Heart left ventricle (tissue), 16 donors: ENCODE data around the gene DOCK4. TPM values are rescaled to one million over a fixed set of nuclear protein-coding genes. Genes with fewer than 3 reads are reported as not detected.

Experiments
- ATAC-seq, 4 donors: fragments of 200-7000 bp; cut with Tn5 transposase; one replicate each; pipeline ENCODE4 v1.9.1; 2020 to 2022; ENCODE audit warnings: moderate library complexity in 4 of 4, mild to moderate bottlenecking in 3 of 4, moderate number of reproducible peaks in 1 of 4
- DNase-seq, 5 donors: peaks; one replicate each; pipeline ENCODE4 v3.0.0-alpha.2; 2020
- H3K27ac ChIP-seq, 12 donors: fragments of 200-600 bp; sonication (generic) in 4 of 12; one replicate each; pipeline versions ENCODE4 v1.5.0 to v1.8.0; 2016 to 2022; ENCODE audit warnings: mild to moderate bottlenecking in 2 of 12
- H3K27me3 ChIP-seq, 9 donors: fragments of 200-600 bp; sonication (generic) in 2 of 9; one replicate each; pipeline versions ENCODE4 v1.5.1 to v1.8.0; 2016 to 2022; ENCODE audit warnings: mild to moderate bottlenecking in 3 of 9
- H3K36me3 ChIP-seq, 9 donors: fragments of 200-600 bp; sonication (generic) in 2 of 9; one replicate each; pipeline versions ENCODE4 v1.5.0 to v1.8.0; 2018 to 2022; ENCODE audit warnings: mild to moderate bottlenecking in 2 of 9
- H3K4me1 ChIP-seq, 12 donors: fragments of 200-600 bp; sonication (generic) in 4 of 12; one replicate each; pipeline versions ENCODE4 v1.5.0 to v1.8.0; 2016 to 2022; ENCODE audit warnings: mild to moderate bottlenecking in 3 of 12
- H3K4me3 ChIP-seq, 12 donors: fragments of 200-600 bp; sonication (generic) in 4 of 12; one replicate each; pipeline versions ENCODE4 v1.5.0 to v1.8.0; 2017 to 2022; ENCODE audit warnings: mild to moderate bottlenecking in 9 of 12, moderate library complexity in 4 of 12
- H3K9me3 ChIP-seq, 12 donors: fragments of 200-600 bp; sonication (generic) in 4 of 12; one replicate each; pipeline versions ENCODE4 v1.5.0 to v1.8.0; 2016 to 2022; ENCODE audit warnings: mild to moderate bottlenecking in 1 of 12
- CTCF ChIP-seq, 12 donors: fragments of 200-600 bp; sonication (generic) in 4 of 12; IDR thresholded peaks; one replicate each; pipeline versions ENCODE4 v1.5.0 to v1.8.0; 2018 to 2022; ENCODE audit warnings: antibody characterized with exemption in 12 of 12, mild to moderate bottlenecking in 5 of 12
- POLR2A ChIP-seq, 2 donors: fragments of 450-650 bp; IDR thresholded peaks; one replicate each; pipeline ENCODE4 v1.6.1; 2017; ENCODE audit warnings: antibody characterized with exemption in 2 of 2, mild to moderate bottlenecking in 2 of 2, moderate library complexity in 2 of 2
- WGBS, 4 donors: extraction: QIAGEN DNeasy Blood & Tissue Kit in 2 of 4; methylation state at CpG; one replicate each; pipeline versions ENCODE4 v1.1.5 to v1.1.7; 2013 to 2018; 5-methylcytosine and 5-hydroxymethylcytosine counted together
- intact Hi-C, 10 donors: fragments of 100-400 bp; cut with DNase I; formaldehyde crosslinking; loops; one replicate each; pipeline versions ENCODE4 v1.11.1 to v1.14.2; 2022
- polyA plus RNA-seq, 2 donors: library from polyadenylated mRNA; stranded (reverse); fragments of 200-250 nt; gene quantifications; one replicate each; pipeline ENCODE4 v1.2.3, GENCODE V29; 2013
- total RNA-seq, 9 donors: library from RNA; depleted of rRNA in 2 of 9; stranded (reverse); fragments of >200 nt in 2 of 9; fragmentation: NEBNext Ultra II Directional in 3 of 9; extraction: Animal tissue kit (Norgen Biotek cat#: 25700) in 3 of 9; gene quantifications; one replicate each; pipeline versions ENCODE4 v1.1.0 to v1.2.4, GENCODE V29; 2016 to 2023
- donor health status: ischemic (EF 13 %, LVEDD 7.1; RV severe dilation, severe dysfunction).
- donor health status: healthy with polysubstance abuse.
- donor health status: DM: no; HTN: yes; CAD: no.
- donor health status: DM: no; HTN: no; CAD: no.
- donor health status: ischemic (EF 25% LVEDD 6.9; RV normal size, moderate dysfunction).
- donor health status: ischemic (EF 25% LVEDD 5.7; RV mildly dilated, moderate dysfunction).
- donor health status: healthy.
- donor health status: DM: yes; HTN: yes; CAD: no.
- donor health status: ischemic (EF 35%, LVEDD 5.7; RV mildly dilated, moderate dysfunction).
- donor health status: nonischemic (EF 11% LVEDD 7.7; RV severe dilation, severe dysfunction).
- donor health status: DM: yes; HTN: yes; CAD: no.
- donor health status: PGD.
- donor health status: ischemic (EF 29% LVEDD 5.4; RV normal size, mild dysfunction).
- donor health status: nonischemic (EF 23%, LVEDD 6.1; RV moderate dilation, normal function).

DOCK4 gene
- total and polyA plus RNA-seq, 11 donors: 5.1 to 40.8 (median 13.1) TPM

DNA sequence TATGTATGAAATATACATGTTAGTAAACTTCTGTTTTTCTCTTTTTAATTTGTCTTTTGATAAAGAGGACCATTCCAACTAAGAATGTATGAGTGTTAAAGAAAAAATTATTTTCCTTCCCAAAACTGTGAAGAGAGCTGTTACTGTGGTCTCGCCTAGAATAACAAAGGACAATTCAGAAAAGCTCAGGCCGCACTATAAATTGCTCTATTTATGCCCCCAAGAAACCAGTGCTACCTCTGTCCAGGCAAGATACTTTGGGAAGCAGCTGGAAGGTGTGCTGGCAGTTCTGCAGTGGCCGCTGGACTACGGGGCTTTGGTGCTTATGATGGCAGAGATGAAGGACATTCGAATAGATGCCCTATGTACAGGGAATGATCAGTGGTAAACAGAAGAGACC is 252.1 kb downstream of the DOCK4 start:
- TF ChIP-seq CTCF (IDR thresholded peaks at IDR 0.05): no peak
- no peak for TF ChIP-seq POLR2A (IDR thresholded peaks at IDR 0.05)
- Histone ChIP-seq H3K27ac (peak overlapping the region in 7 of 12 donors; percentile 4 to 80 (median 60)), H3K4me3 (no peak overlapping the region), H3K9me3 (no peaks in the 10 kb centered on the region), H3K27me3 (no peaks in the 10 kb centered on the region), H3K4me1 (peaks cover 0 to 47% (median 25%) of the 10 kb centered on the region in 12 donors), H3K36me3 (no peaks in the 10 kb centered on the region)
- ATAC-seq (peak in 1 of 4 donors; percentile 23), DNase-seq (no peak)
- intact Hi-C loops: loop anchor here in 8 of 10 donors (5.0 to 10.0 kb wide), 5 partner anchors 61 to 461 kb away; partner anchors contain the start of genes DOCK4 (in 5 of the 8) and ZNF277 (in 5 of the 8)
- 91 to 96% (median 94%) methylated on average over 5 of the region's 5 CpGs for WGBS, 4 donors

DNA sequence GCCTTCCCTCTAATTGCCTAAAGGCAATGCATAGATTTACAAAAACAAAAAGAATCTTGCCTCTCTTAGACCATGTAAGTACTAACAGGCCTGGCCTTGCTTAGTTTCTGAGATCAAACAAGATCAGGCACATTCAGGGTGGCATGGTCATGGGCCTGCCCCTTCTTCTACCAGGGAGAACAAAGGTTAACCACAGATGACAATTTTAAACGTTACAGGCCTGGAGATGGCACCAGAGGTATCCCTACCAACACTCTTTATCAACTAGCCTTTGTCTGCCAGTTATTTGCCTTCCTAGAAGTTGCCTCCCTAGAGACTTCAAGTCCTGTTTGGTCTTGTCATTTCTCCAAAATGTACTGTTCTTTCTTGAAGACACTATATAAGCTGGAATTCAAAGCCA is 252.6 kb downstream of the DOCK4 start:
- Histone ChIP-seq H3K36me3 (no peaks in the 10 kb centered on the region), H3K4me3 (no peak overlapping the region), H3K9me3 (no peaks in the 10 kb centered on the region), H3K27ac (peak overlapping the region in 3 of 12 donors; percentile 5 to 77 (median 63)), H3K4me1 (peaks cover 0 to 42% (median 22%) of the 10 kb centered on the region in 12 donors), H3K27me3 (no peaks in the 10 kb centered on the region)
- TF ChIP-seq CTCF (IDR thresholded peaks at IDR 0.05) (peak in 9 of 12 donors; percentile 23 to 41 (median 30)), POLR2A (IDR thresholded peaks at IDR 0.05) (no peak)
- DNase-seq (peak in 1 of 5 donors; percentile 15), ATAC-seq (peak; percentile 75 to 82 (median 79))
- 0 to 2% (median 0%) methylated on average over 1 of the region's 1 CpG for WGBS, 4 donors
- intact Hi-C loops: loop anchor here in 8 of 10 donors (5.0 to 10.0 kb wide), 5 partner anchors 61 to 461 kb away; partner anchors contain the start of genes DOCK4 (in 5 of the 8) and ZNF277 (in 5 of the 8)

DNA sequence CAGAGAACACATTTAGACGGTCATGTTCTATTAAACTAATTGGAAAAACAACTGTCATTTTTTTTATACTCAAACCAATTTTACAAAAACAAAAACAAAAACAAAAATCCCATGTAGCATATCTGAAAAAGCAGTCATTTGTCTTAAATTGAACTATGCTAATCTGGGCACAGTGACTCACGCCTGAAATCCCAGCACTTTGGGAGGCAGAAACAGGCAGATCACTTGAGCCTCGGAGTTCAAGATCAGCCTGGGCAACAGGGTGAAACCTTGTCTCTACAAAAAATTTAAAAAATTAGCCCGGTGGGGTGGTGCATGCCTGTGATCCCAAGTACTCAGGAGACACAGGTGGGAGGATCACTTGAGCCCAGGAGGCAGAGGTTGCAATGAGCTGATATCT is 253.4 kb downstream of the DOCK4 start:
- Histone ChIP-seq H3K27me3 (no peaks in the 10 kb centered on the region), H3K9me3 (no peaks in the 10 kb centered on the region), H3K4me1 (peaks cover 0 to 36% (median 20%) of the 10 kb centered on the region in 12 donors), H3K36me3 (no peaks in the 10 kb centered on the region), H3K4me3 (no peak overlapping the region), H3K27ac (no peak overlapping the region)
- WGBS, 4 donors: 71 to 84% (median 76%) methylated on average over 4 of the region's 4 CpGs
- intact Hi-C loops: loop anchor here in 8 of 10 donors (5.0 to 10.0 kb wide), 5 partner anchors 62 to 462 kb away; partner anchors contain the start of genes DOCK4 (in 5 of the 8) and ZNF277 (in 5 of the 8)
- ATAC-seq (no peak), DNase-seq (no peak)
- no peak for TF ChIP-seq POLR2A (IDR thresholded peaks at IDR 0.05)
- TF ChIP-seq CTCF (IDR thresholded peaks at IDR 0.05): no peak

GRCh38 chr7:111951052-111951451 is 255.1 kb downstream of the DOCK4 start:
- Histone ChIP-seq H3K4me1 (peaks cover 0 to 31% (median 20%) of the 10 kb centered on the region in 12 donors), H3K4me3 (no peak overlapping the region), H3K9me3 (no peaks in the 10 kb centered on the region), H3K27me3 (no peaks in the 10 kb centered on the region), H3K27ac (no peak overlapping the region), H3K36me3 (no peaks in the 10 kb centered on the region)
- intact Hi-C loops: loop anchor here in 8 of 10 donors (5.0 to 10.0 kb wide), 5 partner anchors 64 to 464 kb away; partner anchors contain the start of genes DOCK4 (in 5 of the 8) and ZNF277 (in 5 of the 8)
- TF ChIP-seq CTCF (IDR thresholded peaks at IDR 0.05) (no peak), POLR2A (IDR thresholded peaks at IDR 0.05) (no peak)
- no peak for ATAC-seq
- no peak for DNase-seq
